ENCODE measurements around the gene ZNHIT6. TPM values are rescaled to one million over a fixed set of nuclear protein-coding genes. Genes with fewer than 3 reads are reported as not detected.

Gene ZNHIT6
- total and polyA plus RNA-seq, 2 of the 8 experiments (the other 6 are each of a cell fraction or from before 2014, with no cell fraction given) = 5.9 to 17.2 TPM

DNA sequence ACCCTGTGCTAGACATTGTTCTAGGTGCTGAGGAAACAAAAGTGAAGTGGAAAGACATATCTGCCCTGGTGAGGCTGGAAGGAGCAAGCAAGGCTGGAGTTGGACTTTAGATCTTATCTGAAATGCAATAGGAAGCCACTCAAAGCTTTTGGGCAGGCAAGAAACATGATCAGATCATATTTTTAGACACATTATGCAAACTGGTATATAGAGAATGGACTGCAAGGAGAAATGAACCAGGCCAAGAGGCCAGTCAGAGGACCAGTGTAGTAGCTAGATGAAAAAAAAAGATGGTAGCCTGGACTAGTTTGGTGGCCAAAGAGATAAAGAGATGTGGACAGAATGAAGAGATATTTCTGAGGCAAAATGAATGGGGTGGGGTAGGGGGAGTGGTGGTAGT lies 81.4 kb downstream of the ZNHIT6 start (continued):
- no peak for TF ChIP-seq HDAC2 (IDR thresholded peaks at IDR 0.05; ENCODE audit: borderline replicate concordance in 1 of 2, low read depth in 2 of 2, low read length in 2 of 2)
- no peak for TF ChIP-seq POU5F1 (IDR thresholded peaks at IDR 0.05; ENCODE audit: low read depth, low read length)
- no peak for TF ChIP-seq EGR1 (IDR thresholded peaks at IDR 0.05; ENCODE audit: borderline replicate concordance, low read depth, low read length)
